CD14-positive monocyte (primary cell): ENCODE measurements around the gene NCK1. TPM values are rescaled to one million over a fixed set of nuclear protein-coding genes. Genes with fewer than 3 reads are reported as not detected.

ENCODE experiments used
- DNase-seq, 3 donors: peaks; one replicate each; pipeline ENCODE4 v3.0.0-alpha.2; 2011 to 2022
- H2AFZ ChIP-seq: 2 replicates; pipeline ENCODE4 v1.6.0; 2012; ENCODE audit warnings: mild to moderate bottlenecking, low read depth, low read length, inconsistent platforms; ENCODE audit not compliant: insufficient read depth, poor library complexity, severe bottlenecking
- H3K27ac ChIP-seq, 2 donors: 1 replicate in 1 of 2; 2 replicates in 1 of 2; pipeline ENCODE4 v1.5.1; 2012 to 2013; ENCODE audit warnings: low read length in 2 of 2, control low read depth in 1 of 2, inconsistent platforms in 1 of 2, low read depth in 1 of 2, mild to moderate bottlenecking in 1 of 2
- H3K27me3 ChIP-seq, 2 donors: one replicate each; pipeline versions ENCODE4 v1.6.0 to v1.6.1; 2011 to 2013; ENCODE audit warnings: low read length in 2 of 2; ENCODE audit not compliant: control insufficient read depth in 2 of 2, insufficient read depth in 2 of 2
- H3K36me3 ChIP-seq, 2 donors: replicated peaks in 1 of 2; 1 replicate in 1 of 2; 2 replicates in 1 of 2; pipeline versions ENCODE4 v1.5.1 to v1.6.1; 2012 to 2013; ENCODE audit warnings: low read length in 2 of 2, control low read depth in 1 of 2, inconsistent platforms in 1 of 2, mild to moderate bottlenecking in 1 of 2; ENCODE audit not compliant: insufficient read depth in 2 of 2, control insufficient read depth in 1 of 2
- H3K4me1 ChIP-seq, 2 donors: 1 replicate in 1 of 2; 2 replicates in 1 of 2; pipeline versions ENCODE4 v1.5.1 to v1.6.1; 2012 to 2013; ENCODE audit warnings: low read length in 2 of 2, control low read depth in 1 of 2, inconsistent platforms in 1 of 2, mild to moderate bottlenecking in 1 of 2, moderate library complexity in 1 of 2; ENCODE audit not compliant: insufficient read depth in 2 of 2, control insufficient read depth in 1 of 2
- H3K4me2 ChIP-seq: replicated peaks from 2 replicates; pipeline ENCODE3; 2012; ENCODE audit warnings: low read length, moderate library complexity, mild to moderate bottlenecking; ENCODE audit not compliant: poor library complexity, severe bottlenecking; ENCODE audit errors: extremely low read depth
- H3K4me3 ChIP-seq, 3 experiments: fragments of 200-600 bp in 1 of 3; sonication (generic) in 1 of 3; replicated peaks in 1 of 3; 1 replicate in 2 of 3; 2 replicates in 1 of 3; pipeline ENCODE4 v1.5.1; 2011 to 2013; ENCODE audit warnings: low read length in 3 of 3, mild to moderate bottlenecking in 3 of 3, control low read depth in 2 of 3, low read depth in 2 of 3, inconsistent platforms in 1 of 3, moderate library complexity in 1 of 3
- H3K79me2 ChIP-seq: 2 replicates; pipeline ENCODE4 v1.6.0; 2012; ENCODE audit warnings: mild to moderate bottlenecking, control low read depth, inconsistent platforms, low read length, moderate library complexity; ENCODE audit not compliant: insufficient read depth
- H3K9ac ChIP-seq: 2 replicates; pipeline ENCODE4 v1.6.0; 2017; ENCODE audit warnings: low read length, mild to moderate bottlenecking; ENCODE audit not compliant: insufficient read depth, poor library complexity, severe bottlenecking
- H3K9me3 ChIP-seq, 2 donors: replicated peaks in 1 of 2; 1 replicate in 1 of 2; 2 replicates in 1 of 2; pipeline versions ENCODE4 v1.5.1 to v1.6.1; 2012 to 2013; ENCODE audit warnings: low read length in 2 of 2, control low read depth in 1 of 2; ENCODE audit not compliant: control insufficient read depth in 1 of 2, insufficient read depth in 1 of 2
- H4K20me1 ChIP-seq: 2 replicates; pipeline ENCODE4 v1.6.0; 2012; ENCODE audit warnings: mild to moderate bottlenecking, low read length, control low read depth, moderate library complexity; ENCODE audit not compliant: insufficient read depth
- H3K27ac Mint-ChIP-seq, 7 donors: one replicate each; pipeline ENCODE4 v1.8.0; 2020; ENCODE audit warnings: mild to moderate bottlenecking in 7 of 7, mixed read lengths in 7 of 7, moderate library complexity in 6 of 7, inconsistent platforms in 2 of 7
- H3K27me3 Mint-ChIP-seq, 3 donors: one replicate each; pipeline ENCODE4 v1.8.0; 2021 to 2022; ENCODE audit warnings: low read depth in 3 of 3, mild to moderate bottlenecking in 3 of 3, mixed read lengths in 3 of 3, moderate library complexity in 3 of 3, inconsistent platforms in 1 of 3
- H3K36me3 Mint-ChIP-seq, 2 donors: one replicate each; pipeline ENCODE4 v1.8.0; 2020; ENCODE audit warnings: mixed read lengths in 2 of 2, inconsistent platforms in 1 of 2, mild to moderate bottlenecking in 1 of 2
- H3K4me1 Mint-ChIP-seq: one replicate; pipeline ENCODE4 v1.8.0; 2020; ENCODE audit warnings: mild to moderate bottlenecking, mixed read lengths
- H3K4me3 Mint-ChIP-seq, 2 donors: one replicate each; pipeline ENCODE4 v1.8.0; 2020; ENCODE audit warnings: mild to moderate bottlenecking in 2 of 2, mixed read lengths in 2 of 2, moderate library complexity in 1 of 2
- H3K9me3 Mint-ChIP-seq, 7 donors: one replicate each; pipeline ENCODE4 v1.8.0; 2020 to 2022; ENCODE audit warnings: mixed read lengths in 7 of 7, mild to moderate bottlenecking in 6 of 7, moderate library complexity in 6 of 7, inconsistent platforms in 2 of 7
- WGBS: methylation state at CpG from one replicate; pipeline ENCODE4 v1.1.5; 2013; ENCODE audit warnings: missing lambda C conversion rate; ENCODE audit not compliant: insufficient coverage; 5-methylcytosine and 5-hydroxymethylcytosine counted together
- intact Hi-C, 2 donors: fragments of 100-400 bp; cut with micrococcal nuclease; formaldehyde crosslinking; loops; one replicate each; pipeline versions ENCODE4 v1.15.0 to v1.15.1; 2023
- polyA plus RNA-seq, 3 donors: library from polyadenylated mRNA; depleted of rRNA in 1 of 3; unstranded in 2 of 3; stranded (reverse) in 1 of 3; fragments of 300-500 nt in 2 of 3; fragments of >200 nt in 1 of 3; fragmentation: Illumina TruSeq in 2 of 3; gene quantifications; 1 replicate in 2 of 3; 2 replicates in 1 of 3; pipeline ENCODE4 v1.2.3, GENCODE V29; 2012 to 2021
- TF ChIP-seq, protein P1 (sequence below): fragments of 200-600 bp; IDR thresholded peaks from one replicate; pipeline ENCODE4 v1.8.0; 2022; ENCODE audit warnings: antibody characterized with exemption, mild to moderate bottlenecking

NCK1 gene
- polyA plus RNA-seq, 3 donors = 20.4 to 28.8 (median 22.8) TPM

DNA sequence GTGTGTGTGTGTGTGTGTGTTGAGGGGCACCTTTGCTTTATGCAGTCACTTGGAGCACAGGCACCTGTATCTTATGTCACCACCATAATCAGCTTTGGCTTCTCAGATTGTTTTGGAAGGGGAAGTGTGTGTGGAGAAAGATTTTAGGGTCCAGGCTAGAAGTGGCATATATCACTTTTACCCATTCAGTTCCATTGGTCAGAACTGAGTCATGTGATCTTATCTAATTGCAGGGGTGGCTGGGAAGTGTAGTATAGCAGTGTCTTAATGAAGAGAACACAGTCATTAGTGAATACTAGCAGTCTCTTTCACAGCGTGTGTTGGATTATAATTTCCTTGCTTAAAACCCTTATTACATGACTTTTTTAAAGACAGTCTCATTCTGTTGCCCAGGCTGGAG, 20.6 kb downstream of the NCK1 start:
- Histone ChIP-seq H3K9me3 (no peaks in the 10 kb centered on the region), H3K27ac (no peak overlapping the region), H3K4me3 (no peak overlapping the region), H3K36me3 (no peaks in the 10 kb centered on the region), H3K9ac (no peak overlapping the region), H4K20me1 (peaks cover 96% of the 10 kb centered on the region), H2AFZ (no peak overlapping the region), H3K79me2 (peaks cover 98% of the 10 kb centered on the region), H3K4me2 (no peak overlapping the region), H3K27me3 (no peaks in the 10 kb centered on the region), H3K4me1 (peaks cover 18 to 35% of the 10 kb centered on the region in 2 donors)
- no peak overlapping the region for H3K4me3 Mint-ChIP-seq
- WGBS = no CpG with 5 or more reads among the region's 1 CpG
- TF ChIP-seq, protein P1, sequence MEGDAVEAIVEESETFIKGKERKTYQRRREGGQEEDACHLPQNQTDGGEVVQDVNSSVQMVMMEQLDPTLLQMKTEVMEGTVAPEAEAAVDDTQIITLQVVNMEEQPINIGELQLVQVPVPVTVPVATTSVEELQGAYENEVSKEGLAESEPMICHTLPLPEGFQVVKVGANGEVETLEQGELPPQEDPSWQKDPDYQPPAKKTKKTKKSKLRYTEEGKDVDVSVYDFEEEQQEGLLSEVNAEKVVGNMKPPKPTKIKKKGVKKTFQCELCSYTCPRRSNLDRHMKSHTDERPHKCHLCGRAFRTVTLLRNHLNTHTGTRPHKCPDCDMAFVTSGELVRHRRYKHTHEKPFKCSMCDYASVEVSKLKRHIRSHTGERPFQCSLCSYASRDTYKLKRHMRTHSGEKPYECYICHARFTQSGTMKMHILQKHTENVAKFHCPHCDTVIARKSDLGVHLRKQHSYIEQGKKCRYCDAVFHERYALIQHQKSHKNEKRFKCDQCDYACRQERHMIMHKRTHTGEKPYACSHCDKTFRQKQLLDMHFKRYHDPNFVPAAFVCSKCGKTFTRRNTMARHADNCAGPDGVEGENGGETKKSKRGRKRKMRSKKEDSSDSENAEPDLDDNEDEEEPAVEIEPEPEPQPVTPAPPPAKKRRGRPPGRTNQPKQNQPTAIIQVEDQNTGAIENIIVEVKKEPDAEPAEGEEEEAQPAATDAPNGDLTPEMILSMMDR = no peak
- H3K9me3 Mint-ChIP-seq = peaks cover 0 to 1% (median 0%) of the 10 kb centered on the region in 7 donors
- H3K36me3 Mint-ChIP-seq = peaks cover 0 to 10% of the 10 kb centered on the region in 2 donors
- no peak for DNase-seq
- peak overlapping the region in 1 of 7 donors; percentile 6 for H3K27ac Mint-ChIP-seq
- intact Hi-C loops = no loop called here
- H3K4me1 Mint-ChIP-seq = peaks cover 61% of the 10 kb centered on the region
- no peaks in the 10 kb centered on the region for H3K27me3 Mint-ChIP-seq

DNA sequence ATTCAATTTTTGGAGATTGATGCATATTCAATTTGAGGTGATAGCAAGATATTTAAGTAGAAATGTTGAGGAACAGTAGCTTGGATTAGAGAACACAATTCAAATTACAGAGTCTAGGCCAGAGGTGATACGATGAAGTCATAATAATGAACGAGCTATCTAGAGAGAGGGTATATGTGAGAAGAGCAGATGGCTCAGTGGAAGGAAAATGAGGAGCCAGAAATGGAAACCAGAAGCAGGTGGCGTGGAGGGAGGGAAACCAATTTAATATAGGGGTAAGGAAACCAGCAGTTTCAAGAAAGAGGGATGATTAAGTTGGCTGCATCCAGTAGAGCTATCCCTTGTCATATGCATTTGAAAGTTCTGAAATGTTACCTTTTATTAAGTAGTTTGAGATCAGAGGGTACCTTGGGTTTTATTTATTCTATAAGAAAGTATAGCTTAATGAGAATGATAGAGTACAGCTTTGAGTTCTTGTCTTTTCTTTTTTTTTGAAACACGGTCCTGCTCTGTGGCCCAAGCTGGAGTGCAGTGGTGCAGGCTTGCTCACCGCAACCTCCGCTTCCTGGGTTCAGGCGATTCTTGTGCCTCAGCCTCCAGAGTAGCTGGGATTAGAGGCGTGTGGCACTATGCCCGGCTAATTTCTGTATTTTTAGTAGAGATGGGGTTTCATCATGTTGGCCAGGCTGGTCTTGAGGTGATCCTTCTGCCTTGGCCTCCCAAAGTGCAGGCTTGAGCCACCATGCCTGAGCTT, 22.1 kb downstream of the NCK1 start:
- no peak for DNase-seq
- TF ChIP-seq, protein P1 = no peak
- no peaks in the 10 kb centered on the region for H3K27me3 ChIP-seq
- peak overlapping the region in 1 of 7 donors; percentile 41 for H3K27ac Mint-ChIP-seq
- peaks cover 0 to 6% (median 2%) of the 10 kb centered on the region in 7 donors for H3K9me3 Mint-ChIP-seq
- peaks cover 56% of the 10 kb centered on the region for H3K4me1 Mint-ChIP-seq
- H3K4me2 ChIP-seq = no peak overlapping the region
- no peaks in the 10 kb centered on the region for H3K36me3 ChIP-seq
- H3K27ac ChIP-seq = no peak overlapping the region
- H3K4me3 ChIP-seq = no peak overlapping the region
- H4K20me1 ChIP-seq = peaks cover 96% of the 10 kb centered on the region
- WGBS = 86% methylated on average over 9 of the region's 9 CpGs
- H3K4me1 ChIP-seq = peaks cover 8 to 34% of the 10 kb centered on the region in 2 donors
- no peak overlapping the region for H2AFZ ChIP-seq
- H3K9ac ChIP-seq = no peak overlapping the region
- intact Hi-C loops = no loop called here
- H3K9me3 ChIP-seq = no peaks in the 10 kb centered on the region
- H3K79me2 ChIP-seq = peaks cover 98% of the 10 kb centered on the region
- no peaks in the 10 kb centered on the region for H3K27me3 Mint-ChIP-seq
- peaks cover 2 to 14% of the 10 kb centered on the region in 2 donors for H3K36me3 Mint-ChIP-seq
- no peak overlapping the region for H3K4me3 Mint-ChIP-seq
